Fibroblast of the aortic adventitia (primary cell): ENCODE data around the gene SPOUT1. TPM values are rescaled to one million over a fixed set of nuclear protein-coding genes. Genes with fewer than 3 reads are reported as not detected.

Experiments used
- DNase-seq: peaks from one replicate; pipeline ENCODE4 v3.0.0-alpha.2; 2010; ENCODE audit warnings: low read depth
- H3K4me3 ChIP-seq: 2 replicates; pipeline ENCODE4 v1.5.1; 2011; ENCODE audit warnings: low read depth, mild to moderate bottlenecking, control low read depth, low read length, moderate library complexity
- total RNA-seq: library from RNA; depleted of rRNA; stranded (reverse); fragments of >200 nt; gene quantifications from 2 replicates; pipeline ENCODE4 v1.2.3, GENCODE V29; 2012; ENCODE audit warnings: low replicate concordance
- TF ChIP-seq, protein P1 (sequence below): IDR thresholded peaks from 2 replicates; pipeline ENCODE4 v1.5.1; 2011; ENCODE audit warnings: mild to moderate bottlenecking, low read length, control low read depth, inconsistent platforms; ENCODE audit not compliant: insufficient read depth

Gene SPOUT1
- total RNA-seq, 1 donor: 14.9 TPM

DNA sequence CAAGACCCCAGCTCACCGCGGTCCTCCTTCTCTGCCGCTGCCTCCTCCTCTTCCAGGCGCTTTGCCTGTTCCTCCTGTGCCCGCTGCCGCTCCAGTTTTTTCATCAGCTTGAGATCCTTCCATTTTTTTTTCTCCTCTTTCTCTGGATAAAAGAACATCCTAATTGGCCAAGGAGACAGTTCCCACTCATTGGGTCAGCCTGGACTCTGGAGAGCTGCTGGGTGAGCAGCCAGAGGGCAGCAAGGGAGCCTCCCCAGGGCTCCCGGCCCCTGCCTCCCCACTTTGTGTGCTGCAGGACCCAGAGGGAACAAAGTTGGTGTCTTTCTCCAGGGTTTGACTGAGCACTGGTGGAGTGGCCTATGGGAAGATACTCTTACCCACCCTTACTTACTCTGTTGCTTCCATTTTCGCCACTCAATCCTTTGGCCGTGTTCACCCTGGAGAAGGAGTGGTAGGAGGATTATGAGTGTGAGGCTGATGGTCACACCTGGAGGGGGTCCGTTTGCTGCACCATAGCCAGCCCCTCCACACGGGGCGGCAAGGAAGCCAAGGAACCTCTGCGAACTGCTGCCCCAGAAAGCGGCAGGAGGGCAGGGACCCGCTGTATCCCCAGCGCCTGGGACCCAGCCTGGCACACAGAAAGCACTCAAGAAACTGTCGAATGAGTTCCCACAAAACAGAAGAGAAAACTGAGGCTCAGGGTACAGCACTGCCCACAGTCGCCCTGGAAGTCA lies 708 bp downstream of the SPOUT1 start:
- H3K4me3 ChIP-seq: peak overlapping the region; percentile 89
- TF ChIP-seq, protein P1, sequence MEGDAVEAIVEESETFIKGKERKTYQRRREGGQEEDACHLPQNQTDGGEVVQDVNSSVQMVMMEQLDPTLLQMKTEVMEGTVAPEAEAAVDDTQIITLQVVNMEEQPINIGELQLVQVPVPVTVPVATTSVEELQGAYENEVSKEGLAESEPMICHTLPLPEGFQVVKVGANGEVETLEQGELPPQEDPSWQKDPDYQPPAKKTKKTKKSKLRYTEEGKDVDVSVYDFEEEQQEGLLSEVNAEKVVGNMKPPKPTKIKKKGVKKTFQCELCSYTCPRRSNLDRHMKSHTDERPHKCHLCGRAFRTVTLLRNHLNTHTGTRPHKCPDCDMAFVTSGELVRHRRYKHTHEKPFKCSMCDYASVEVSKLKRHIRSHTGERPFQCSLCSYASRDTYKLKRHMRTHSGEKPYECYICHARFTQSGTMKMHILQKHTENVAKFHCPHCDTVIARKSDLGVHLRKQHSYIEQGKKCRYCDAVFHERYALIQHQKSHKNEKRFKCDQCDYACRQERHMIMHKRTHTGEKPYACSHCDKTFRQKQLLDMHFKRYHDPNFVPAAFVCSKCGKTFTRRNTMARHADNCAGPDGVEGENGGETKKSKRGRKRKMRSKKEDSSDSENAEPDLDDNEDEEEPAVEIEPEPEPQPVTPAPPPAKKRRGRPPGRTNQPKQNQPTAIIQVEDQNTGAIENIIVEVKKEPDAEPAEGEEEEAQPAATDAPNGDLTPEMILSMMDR: no peak
- no peak for DNase-seq

DNA sequence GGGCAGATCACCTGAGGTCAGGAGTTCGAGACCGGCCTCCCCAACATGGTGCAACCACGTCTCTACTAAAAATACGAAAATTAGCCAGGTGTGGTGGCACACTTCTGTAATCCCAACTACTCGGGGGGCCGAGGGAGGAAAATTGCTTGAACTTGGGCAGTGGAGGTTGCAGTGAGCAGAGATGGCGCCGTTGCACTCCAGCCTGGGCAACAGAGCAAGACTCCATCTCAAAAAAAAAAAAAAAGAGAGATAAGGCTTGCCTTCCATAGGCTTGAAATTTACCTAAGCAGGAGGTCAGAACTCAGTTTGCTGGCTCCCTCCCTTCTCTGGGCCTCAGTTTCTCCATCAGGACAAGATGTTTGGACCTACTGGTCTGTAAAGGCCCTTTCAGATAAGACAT lies 1.3 kb downstream of the SPOUT1 start:
- TF ChIP-seq, protein P1: no peak
- DNase-seq: no peak
- H3K4me3 ChIP-seq: peak overlapping the region; percentile 89

DNA sequence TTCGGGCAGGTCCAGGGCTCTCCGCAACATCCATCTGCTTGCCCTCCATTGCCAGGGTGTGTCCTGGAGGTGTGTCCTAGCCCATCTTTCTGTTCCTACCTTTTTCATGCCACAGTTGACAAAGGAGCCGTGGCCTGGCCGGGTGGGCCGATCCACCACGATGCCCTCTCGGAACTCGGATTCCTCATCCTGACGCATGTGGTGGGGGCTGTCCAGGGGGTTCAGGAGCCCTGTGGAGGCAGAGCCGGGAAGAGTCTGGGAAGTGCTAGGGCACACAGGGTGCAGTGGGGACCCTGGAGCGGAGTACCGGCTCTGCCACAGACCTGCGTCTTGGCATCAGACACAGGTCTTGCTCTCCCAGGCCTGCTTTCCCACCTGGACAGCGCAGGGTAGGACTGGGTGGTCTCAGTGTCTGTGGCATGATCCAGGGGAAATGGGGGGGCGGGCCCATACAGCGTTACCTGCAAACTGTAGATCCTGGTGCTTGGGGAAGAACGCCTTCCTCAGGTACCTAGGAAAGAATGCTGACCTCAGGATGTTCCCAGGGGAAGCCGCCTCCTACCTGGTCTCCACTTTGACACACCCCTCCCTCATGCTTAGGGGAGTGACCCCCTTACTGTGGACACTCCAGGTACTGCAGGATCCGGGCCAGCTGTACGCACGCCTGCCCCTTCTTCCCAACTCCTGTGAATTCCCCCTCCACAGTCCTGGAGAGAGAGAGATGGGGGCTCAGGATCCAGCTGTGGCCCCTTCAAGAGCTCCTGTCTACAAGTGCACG lies 3.5 kb downstream of the SPOUT1 start:
- H3K4me3 ChIP-seq: no peak overlapping the region
- no peak for DNase-seq

DNA sequence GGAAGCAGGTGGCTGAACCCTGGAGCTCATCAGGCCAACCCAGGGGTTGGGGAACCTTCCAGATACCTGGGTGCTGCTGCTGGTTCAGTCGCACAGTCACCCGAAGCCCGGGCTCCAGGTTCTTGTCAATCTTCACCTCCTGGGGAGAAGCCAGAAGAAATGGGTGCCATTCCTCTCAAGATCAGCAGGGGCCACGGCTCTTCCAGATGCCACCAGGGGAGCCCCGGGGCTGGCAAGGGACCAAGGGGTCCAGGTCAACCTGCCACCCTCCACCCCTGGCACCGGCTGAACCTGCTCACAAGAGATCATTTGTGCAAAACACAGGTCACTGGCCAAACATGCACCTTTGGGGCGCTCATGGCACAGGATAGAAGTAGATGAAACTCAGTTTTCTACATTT lies 4.7 kb downstream of the SPOUT1 start:
- H3K4me3 ChIP-seq: no peak overlapping the region
- TF ChIP-seq, protein P1: no peak
- no peak for DNase-seq

More for the DNA sequence above, 3.5 kb downstream of the SPOUT1 start:
- TF ChIP-seq, protein P1: no peak

DNA sequence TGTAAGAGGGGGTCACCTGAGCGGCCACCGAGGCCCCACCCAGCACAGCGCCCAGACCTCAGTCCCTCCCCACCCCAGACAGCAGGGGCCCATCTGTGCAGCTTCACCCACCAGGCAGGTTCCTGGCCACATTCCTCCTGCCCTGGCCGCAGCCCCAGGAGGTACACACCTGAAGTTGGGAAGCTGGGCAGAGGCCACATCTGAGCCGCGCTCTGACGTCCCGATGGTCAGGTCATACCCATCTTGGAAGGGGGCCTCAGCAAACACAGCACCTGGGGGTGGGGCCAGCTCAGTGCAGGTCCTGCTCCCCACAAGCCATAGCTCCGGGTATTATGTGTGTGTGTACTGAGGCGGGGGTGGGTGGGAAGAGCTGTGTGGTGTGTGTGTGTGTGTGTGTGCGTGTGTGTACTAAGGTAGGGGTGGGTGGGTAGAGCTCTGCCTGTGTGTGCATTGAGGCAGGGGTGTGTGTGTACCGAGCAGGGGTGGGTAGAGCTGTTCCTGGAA lies 5.6 kb downstream of the SPOUT1 start:
- no peak for DNase-seq
- TF ChIP-seq, protein P1: no peak

DNA sequence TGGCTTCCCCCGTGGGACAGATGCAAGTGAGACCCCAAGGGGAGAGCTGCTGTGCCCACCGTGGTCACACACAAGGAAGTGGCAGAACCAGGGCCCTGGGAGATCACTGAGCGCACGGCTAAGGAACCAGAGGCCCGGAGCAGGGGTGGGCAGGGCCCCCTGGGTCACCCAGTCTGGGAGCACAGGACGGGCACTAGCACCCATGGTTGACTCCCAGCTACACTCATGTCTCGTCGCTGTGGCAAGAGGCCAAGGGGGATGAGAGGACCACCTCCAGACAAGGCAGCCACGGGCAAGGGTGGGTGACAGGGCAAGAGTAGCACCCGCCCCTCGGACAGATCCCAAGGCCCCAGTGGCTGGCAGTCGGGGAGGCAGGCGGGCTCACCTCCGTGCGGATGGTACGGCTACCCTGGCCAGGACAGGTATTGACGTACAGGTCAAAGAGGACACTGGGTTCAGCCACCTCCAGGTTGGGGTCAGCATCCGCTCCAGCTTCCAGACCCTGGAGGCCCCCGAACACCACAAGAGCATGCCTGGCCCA lies 6.2 kb downstream of the SPOUT1 start:
- H3K4me3 ChIP-seq: no peak overlapping the region
- TF ChIP-seq, protein P1: no peak
- no peak for DNase-seq

More for the DNA sequence above, 5.6 kb downstream of the SPOUT1 start:
- no peak overlapping the region for H3K4me3 ChIP-seq
